ENCODE measurements around the gene MT1X. TPM values are rescaled to one million over a fixed set of nuclear protein-coding genes. Genes with fewer than 3 reads are reported as not detected.

The MT1X gene
- polyA plus RNA-seq, 2 of the 4 experiments (the other 2 are of a cell fraction) = 44.0 to 131 TPM

DNA sequence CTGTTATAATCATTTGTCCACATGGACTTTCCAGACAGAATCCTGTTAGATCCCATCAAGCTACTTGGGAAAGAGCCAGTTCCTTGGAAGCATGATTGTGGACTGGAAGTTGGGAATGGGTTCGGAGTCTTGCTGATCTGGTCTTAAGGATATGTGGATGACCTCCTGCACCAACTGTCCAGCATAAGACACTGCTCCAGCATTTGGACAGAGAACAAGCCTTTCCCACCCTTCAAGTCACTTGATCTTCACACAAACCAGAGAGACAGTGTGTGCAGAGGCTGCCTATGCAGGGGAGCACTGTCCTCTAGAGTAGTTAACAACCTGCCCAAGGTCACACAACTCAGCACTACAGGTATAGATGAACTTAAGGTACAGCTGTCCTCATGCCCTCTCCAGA lies 36.4 kb upstream of the MT1X start (continued):
- TF ChIP-seq JUN (IDR thresholded peaks at IDR 0.05) = no peak

DNA sequence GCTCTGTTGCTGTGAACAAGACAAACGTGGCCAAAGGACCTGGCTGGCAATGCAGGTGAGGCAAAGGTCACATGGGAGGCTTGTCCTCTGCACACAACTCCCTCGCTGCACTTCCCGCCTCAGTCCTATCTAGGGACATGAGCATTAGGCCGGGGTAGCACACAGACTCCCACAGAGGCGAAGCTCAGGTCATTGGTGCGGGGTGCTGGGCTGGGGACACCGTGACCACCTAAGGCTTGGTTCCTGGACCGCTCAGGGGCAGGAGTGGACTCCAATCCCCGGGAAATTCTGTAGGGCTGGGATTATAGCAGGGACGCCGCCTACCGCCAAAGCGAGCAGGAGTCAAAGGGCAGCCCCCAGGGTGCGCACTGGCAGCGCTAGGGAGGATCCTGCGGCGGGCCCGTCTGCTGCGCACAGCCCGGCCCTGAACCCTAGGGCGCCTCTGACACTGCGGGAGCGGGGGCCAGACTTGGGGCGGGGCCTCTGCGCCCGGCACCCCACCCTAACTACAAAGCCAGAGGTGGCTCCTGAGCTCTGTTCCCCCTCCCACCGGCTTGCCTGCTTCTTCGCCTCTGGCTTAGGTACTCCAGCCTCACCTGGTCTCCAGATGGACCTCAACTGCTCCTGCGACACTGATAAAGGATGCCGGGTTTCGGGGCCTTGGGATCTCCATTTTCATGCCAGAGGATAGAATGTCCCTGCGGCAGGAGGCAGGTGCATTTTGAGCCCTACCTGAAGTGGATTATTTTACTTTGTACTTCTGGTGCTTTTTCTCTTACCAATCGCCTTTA lies 34.4 kb upstream of the MT1X start:
- H3K9me3 ChIP-seq = no peaks in the 10 kb centered on the region
- no peak overlapping the region for H3K4me3 ChIP-seq
- DNase-seq (ENCODE audit: low read depth in 1 of 2, low spot score in 1 of 2) = no peak
- 76% methylated on average over 32 of the region's 33 CpGs for WGBS (ENCODE audit: missing lambda C conversion rate)
- TF ChIP-seq FOSL2 (IDR thresholded peaks at IDR 0.05) (no peak), FOSL2 (CRISPR knock-in tag; IDR thresholded peaks at IDR 0.05) (no peak), SMC3 (IDR thresholded peaks at IDR 0.05) (no peak), ESRRA (IDR thresholded peaks at IDR 0.05; ENCODE audit: borderline replicate concordance, low read length) (no peak), BHLHE40 (IDR thresholded peaks at IDR 0.05; ENCODE audit: low read depth, low read length) (no peak), ZC3H11A (IDR thresholded peaks at IDR 0.05) (no peak), ZSCAN20 (CRISPR knock-in tag; IDR thresholded peaks at IDR 0.05) (no peak), FOSB (CRISPR knock-in tag; IDR thresholded peaks at IDR 0.05) (no peak), KDM5A (IDR thresholded peaks at IDR 0.05) (no peak), RFX5 (IDR thresholded peaks at IDR 0.05) (no peak), FOXS1 (CRISPR knock-in tag; IDR thresholded peaks at IDR 0.05) (no peak), NFE2L2 (conservative IDR thresholded peaks at IDR 0.05; ENCODE audit: low read length) (no peak), MAZ (IDR thresholded peaks at IDR 0.05; ENCODE audit: borderline replicate concordance, low read depth, low read length) (no peak)
- TF ChIP-seq, protein P1, sequence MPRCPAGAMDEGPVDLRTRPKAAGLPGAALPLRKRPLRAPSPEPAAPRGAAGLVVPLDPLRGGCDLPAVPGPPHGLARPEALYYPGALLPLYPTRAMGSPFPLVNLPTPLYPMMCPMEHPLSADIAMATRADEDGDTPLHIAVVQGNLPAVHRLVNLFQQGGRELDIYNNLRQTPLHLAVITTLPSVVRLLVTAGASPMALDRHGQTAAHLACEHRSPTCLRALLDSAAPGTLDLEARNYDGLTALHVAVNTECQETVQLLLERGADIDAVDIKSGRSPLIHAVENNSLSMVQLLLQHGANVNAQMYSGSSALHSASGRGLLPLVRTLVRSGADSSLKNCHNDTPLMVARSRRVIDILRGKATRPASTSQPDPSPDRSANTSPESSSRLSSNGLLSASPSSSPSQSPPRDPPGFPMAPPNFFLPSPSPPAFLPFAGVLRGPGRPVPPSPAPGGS (IDR thresholded peaks at IDR 0.05) = no peak
- TF ChIP-seq, protein P2, sequence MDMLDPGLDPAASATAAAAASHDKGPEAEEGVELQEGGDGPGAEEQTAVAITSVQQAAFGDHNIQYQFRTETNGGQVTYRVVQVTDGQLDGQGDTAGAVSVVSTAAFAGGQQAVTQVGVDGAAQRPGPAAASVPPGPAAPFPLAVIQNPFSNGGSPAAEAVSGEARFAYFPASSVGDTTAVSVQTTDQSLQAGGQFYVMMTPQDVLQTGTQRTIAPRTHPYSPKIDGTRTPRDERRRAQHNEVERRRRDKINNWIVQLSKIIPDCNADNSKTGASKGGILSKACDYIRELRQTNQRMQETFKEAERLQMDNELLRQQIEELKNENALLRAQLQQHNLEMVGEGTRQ (IDR thresholded peaks at IDR 0.05) = no peak
- TF ChIP-seq, protein P3, sequence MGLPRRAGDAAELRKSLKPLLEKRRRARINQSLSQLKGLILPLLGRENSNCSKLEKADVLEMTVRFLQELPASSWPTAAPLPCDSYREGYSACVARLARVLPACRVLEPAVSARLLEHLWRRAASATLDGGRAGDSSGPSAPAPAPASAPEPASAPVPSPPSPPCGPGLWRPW (IDR thresholded peaks at IDR 0.05) = no peak
- TF ChIP-seq, protein P4, sequence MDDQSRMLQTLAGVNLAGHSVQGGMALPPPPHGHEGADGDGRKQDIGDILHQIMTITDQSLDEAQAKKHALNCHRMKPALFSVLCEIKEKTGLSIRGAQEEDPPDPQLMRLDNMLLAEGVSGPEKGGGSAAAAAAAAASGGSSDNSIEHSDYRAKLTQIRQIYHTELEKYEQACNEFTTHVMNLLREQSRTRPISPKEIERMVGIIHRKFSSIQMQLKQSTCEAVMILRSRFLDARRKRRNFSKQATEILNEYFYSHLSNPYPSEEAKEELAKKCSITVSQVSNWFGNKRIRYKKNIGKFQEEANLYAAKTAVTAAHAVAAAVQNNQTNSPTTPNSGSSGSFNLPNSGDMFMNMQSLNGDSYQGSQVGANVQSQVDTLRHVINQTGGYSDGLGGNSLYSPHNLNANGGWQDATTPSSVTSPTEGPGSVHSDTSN (IDR thresholded peaks at IDR 0.05) = no peak
- ChIA-PET CTCF (interaction anchor here (1.5 to 25.6 kb wide), 2 partner anchors 38 to 54 kb away, joined by 3 to 340 read pairs; partner anchors contain the start of gene MT2A), POLR2A (no interaction called here)
- H3K4me2 ChIP-seq = no peak overlapping the region
- no peak overlapping the region for H3K27ac ChIP-seq
- H3K4me1 ChIP-seq = peaks cover 16% of the 10 kb centered on the region
- ATAC-seq = no peak
- no peak for FAIRE-seq

DNA sequence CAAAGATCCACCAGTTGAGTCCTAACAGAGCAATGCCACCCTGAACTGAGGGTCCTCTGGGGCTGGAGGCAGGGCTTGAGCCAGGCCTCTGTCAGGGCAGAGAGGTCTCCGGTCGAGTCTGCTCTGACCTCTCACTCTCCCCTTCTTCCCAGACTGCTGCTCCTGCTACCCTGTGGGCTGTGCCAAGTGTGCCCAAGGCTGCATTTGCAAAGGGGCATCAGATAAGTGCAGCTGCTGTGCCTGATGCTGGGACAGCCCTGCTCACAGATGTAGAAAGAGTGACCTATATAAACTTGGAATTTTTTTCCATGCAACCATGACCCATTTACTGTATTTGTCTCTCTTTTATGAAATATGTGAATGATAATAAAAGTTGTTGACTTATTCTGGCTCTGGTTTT lies 33.0 kb upstream of the MT1X start:
- no peak for FAIRE-seq
- POLR2A ChIA-PET = no interaction called here

More for the DNA sequence above, 33.0 kb upstream of the MT1X start:
- 79% methylated on average over 2 of the region's 2 CpGs for WGBS (ENCODE audit: missing lambda C conversion rate)
- H3K9me3 ChIP-seq = no peaks in the 10 kb centered on the region
- no peak overlapping the region for H3K4me2 ChIP-seq
- TF ChIP-seq, protein P4 (IDR thresholded peaks at IDR 0.05) = no peak
- TF ChIP-seq, protein P3 (IDR thresholded peaks at IDR 0.05) = no peak
- TF ChIP-seq FOSB (CRISPR knock-in tag; IDR thresholded peaks at IDR 0.05) = no peak
- no peak for TF ChIP-seq SREBF2 (IDR thresholded peaks at IDR 0.05)
- TF ChIP-seq NFE2L2 (conservative IDR thresholded peaks at IDR 0.05; ENCODE audit: low read length) = no peak
- TF ChIP-seq, protein P2 (IDR thresholded peaks at IDR 0.05) = no peak
- TF ChIP-seq JUNB (IDR thresholded peaks at IDR 0.05) = no peak
- no peak for TF ChIP-seq EP300 (IDR thresholded peaks at IDR 0.05)
- no peak for TF ChIP-seq JUN (IDR thresholded peaks at IDR 0.05)
- TF ChIP-seq, protein P5, sequence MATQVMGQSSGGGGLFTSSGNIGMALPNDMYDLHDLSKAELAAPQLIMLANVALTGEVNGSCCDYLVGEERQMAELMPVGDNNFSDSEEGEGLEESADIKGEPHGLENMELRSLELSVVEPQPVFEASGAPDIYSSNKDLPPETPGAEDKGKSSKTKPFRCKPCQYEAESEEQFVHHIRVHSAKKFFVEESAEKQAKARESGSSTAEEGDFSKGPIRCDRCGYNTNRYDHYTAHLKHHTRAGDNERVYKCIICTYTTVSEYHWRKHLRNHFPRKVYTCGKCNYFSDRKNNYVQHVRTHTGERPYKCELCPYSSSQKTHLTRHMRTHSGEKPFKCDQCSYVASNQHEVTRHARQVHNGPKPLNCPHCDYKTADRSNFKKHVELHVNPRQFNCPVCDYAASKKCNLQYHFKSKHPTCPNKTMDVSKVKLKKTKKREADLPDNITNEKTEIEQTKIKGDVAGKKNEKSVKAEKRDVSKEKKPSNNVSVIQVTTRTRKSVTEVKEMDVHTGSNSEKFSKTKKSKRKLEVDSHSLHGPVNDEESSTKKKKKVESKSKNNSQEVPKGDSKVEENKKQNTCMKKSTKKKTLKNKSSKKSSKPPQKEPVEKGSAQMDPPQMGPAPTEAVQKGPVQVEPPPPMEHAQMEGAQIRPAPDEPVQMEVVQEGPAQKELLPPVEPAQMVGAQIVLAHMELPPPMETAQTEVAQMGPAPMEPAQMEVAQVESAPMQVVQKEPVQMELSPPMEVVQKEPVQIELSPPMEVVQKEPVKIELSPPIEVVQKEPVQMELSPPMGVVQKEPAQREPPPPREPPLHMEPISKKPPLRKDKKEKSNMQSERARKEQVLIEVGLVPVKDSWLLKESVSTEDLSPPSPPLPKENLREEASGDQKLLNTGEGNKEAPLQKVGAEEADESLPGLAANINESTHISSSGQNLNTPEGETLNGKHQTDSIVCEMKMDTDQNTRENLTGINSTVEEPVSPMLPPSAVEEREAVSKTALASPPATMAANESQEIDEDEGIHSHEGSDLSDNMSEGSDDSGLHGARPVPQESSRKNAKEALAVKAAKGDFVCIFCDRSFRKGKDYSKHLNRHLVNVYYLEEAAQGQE (IDR thresholded peaks at IDR 0.05) = no peak
- TF ChIP-seq RAD21 (conservative IDR thresholded peaks at IDR 0.05 in 1 of 2, IDR thresholded peaks at IDR 0.05 in 1 of 2) = no peak
- TF ChIP-seq NR3C1 (IDR thresholded peaks at IDR 0.05) = no peak
- TF ChIP-seq FOSL2 (IDR thresholded peaks at IDR 0.05) = no peak
- TF ChIP-seq FOSL2 (CRISPR knock-in tag; IDR thresholded peaks at IDR 0.05) = no peak
- no peak overlapping the region for H3K4me3 ChIP-seq
- H3K4me1 ChIP-seq = peaks cover 8% of the 10 kb centered on the region; the same call in 2 of the 3 replicates
- H3K27ac ChIP-seq = no peak overlapping the region
- DNase-seq (ENCODE audit: low read depth in 1 of 2, low spot score in 1 of 2) = no peak
- no peak for ATAC-seq
- CTCF ChIA-PET = interaction anchor here (25.6 kb wide), 1 partner anchor 40 kb away, joined by 340 read pairs; the partner anchor contains the start of gene MT2A
